Activated CD8-positive, alpha-beta memory T cell treated with anti-CD3 and anti-CD28 coated beads for 1 hour (primary cell): ENCODE measurements around the gene YPEL3.

Experiments used
- DNase-seq, 2 donors: peaks; one replicate each; pipeline ENCODE4 v3.0.0-alpha.2; 2020; ENCODE audit warnings: low read depth in 1 of 2; ENCODE audit errors: extremely low read depth in 1 of 2

YPEL3 gene

GRCh38 chr16:30052671-30053372 is 43.2 kb downstream of the YPEL3 start:
- peak; percentile 80 to 87 for DNase-seq

GRCh38 chr16:30051518-30051917 is 44.5 kb downstream of the YPEL3 start:
- DNase-seq = no peak

GRCh38 chr16:30049871-30050270 is 46.1 kb downstream of the YPEL3 start:
- DNase-seq = no peak

- no peak for DNase-seq
Observed at GRCh38 chr16:30046588-30046987, 49.4 kb downstream of the YPEL3 start.

- no peak for DNase-seq
Observed at GRCh38 chr16:30046178-30046577, 49.8 kb downstream of the YPEL3 start.
